Stimulated activated naive CD8-positive, alpha-beta T cell treated with anti-CD3 and anti-CD28 coated beads, Interleukin-15, Interleukin-2, amounts not matched to agents 100 U/mL and 50 U/mL, for 24 hours (primary cell): ENCODE data around the gene PRRT4.

Source experiments
- ATAC-seq: fragments of 150-1000 bp; cut with Tn5 transposase; one replicate; pipeline ENCODE4 v1.10.0; 2021
- DNase-seq: peaks from one replicate; pipeline ENCODE4 v3.0.0; 2021

PRRT4 gene

GRCh38 chr7:128361411-128362379 is at the start of gene PRRT4:
TSS of gene PRRT4 (minus strand) at chr7:128361690.
- DNase-seq = peak; percentile 35
- peak; percentile 51 for ATAC-seq

GRCh38 chr7:128410451-128410753 is 48.9 kb upstream of the PRRT4 start:
- ATAC-seq (no peak), DNase-seq (no peak)

- DNase-seq = peak; percentile 92
- peak; percentile 87 for ATAC-seq
These were observed 48.3 kb upstream of the PRRT4 start, which contains the start of gene IMPDH1 for GRCh38 chr7:128409596-128410450. TSS of gene IMPDH1 (minus strand) at chr7:128409982. CDS start at chr7:128409901, 81 bp downstream.

GRCh38 chr7:128408709-128409595 is 47.5 kb upstream of the PRRT4 start:
- ATAC-seq = no peak

GRCh38 chr7:128407751-128408708 is 46.5 kb upstream of the PRRT4 start:
- ATAC-seq (no peak), DNase-seq (no peak)

More at GRCh38 chr7:128408709-128409595, 47.5 kb upstream of the PRRT4 start:
- DNase-seq = no peak

GRCh38 chr7:128407233-128407589 is 45.7 kb upstream of the PRRT4 start:
- ATAC-seq (no peak), DNase-seq (no peak)

GRCh38 chr7:128406314-128407232 is 45.1 kb upstream of the PRRT4 start:
- ATAC-seq (no peak), DNase-seq (no peak)

GRCh38 chr7:128405471-128406313 is 44.2 kb upstream of the PRRT4 start:
- ATAC-seq = peak; percentile 3
- DNase-seq = peak; percentile 69

- peak; percentile 24 for DNase-seq
These were observed 43.5 kb upstream of the PRRT4 start for GRCh38 chr7:128404886-128405470.

GRCh38 chr7:128404143-128404681 is 42.7 kb upstream of the PRRT4 start:
- DNase-seq (no peak), ATAC-seq (no peak)

More at GRCh38 chr7:128404886-128405470, 43.5 kb upstream of the PRRT4 start:
- ATAC-seq = no peak

GRCh38 chr7:128403676-128404075 is 42.2 kb upstream of the PRRT4 start:
- DNase-seq (no peak), ATAC-seq (no peak)

GRCh38 chr7:128402356-128402755 is 40.9 kb upstream of the PRRT4 start:
- ATAC-seq = no peak
- DNase-seq = no peak

- ATAC-seq = no peak
- no peak for DNase-seq
These were observed 39.1 kb upstream of the PRRT4 start for GRCh38 chr7:128400566-128400965.

- no peak for DNase-seq
- no peak for ATAC-seq
These were observed 38.5 kb upstream of the PRRT4 start for GRCh38 chr7:128399991-128400390.

- no peak for ATAC-seq
- no peak for DNase-seq
These were observed 37.3 kb upstream of the PRRT4 start for GRCh38 chr7:128398841-128399135.

GRCh38 chr7:128398016-128398840 is 36.7 kb upstream of the PRRT4 start:
- DNase-seq (peak; percentile 67), ATAC-seq (no peak)

GRCh38 chr7:128396357-128396756 is 34.9 kb upstream of the PRRT4 start:
- DNase-seq (no peak), ATAC-seq (no peak)
